ENCODE measurements around the gene PRDM16.

DNA sequence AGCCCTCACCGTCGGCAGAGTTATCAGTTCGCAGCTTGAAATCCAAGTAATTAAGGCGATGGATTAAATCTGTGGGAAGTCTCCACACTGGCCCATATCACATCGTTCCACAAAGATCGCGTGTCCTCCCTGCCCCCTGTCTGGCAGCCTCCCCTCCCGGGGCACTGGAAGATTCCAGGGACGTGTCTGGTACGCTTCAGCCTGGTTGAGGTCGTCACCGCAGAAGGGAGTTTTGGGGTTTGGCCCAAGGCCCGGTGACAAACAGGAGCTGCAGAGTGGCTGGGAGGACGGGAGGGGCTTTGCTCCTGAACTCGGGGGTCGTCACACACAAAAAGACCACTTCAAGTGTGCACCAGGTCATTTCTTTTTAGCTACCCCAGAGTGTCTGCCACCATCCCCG is 51.1 kb downstream of the PRDM16 start:
- TF ChIP-seq, protein P1, sequence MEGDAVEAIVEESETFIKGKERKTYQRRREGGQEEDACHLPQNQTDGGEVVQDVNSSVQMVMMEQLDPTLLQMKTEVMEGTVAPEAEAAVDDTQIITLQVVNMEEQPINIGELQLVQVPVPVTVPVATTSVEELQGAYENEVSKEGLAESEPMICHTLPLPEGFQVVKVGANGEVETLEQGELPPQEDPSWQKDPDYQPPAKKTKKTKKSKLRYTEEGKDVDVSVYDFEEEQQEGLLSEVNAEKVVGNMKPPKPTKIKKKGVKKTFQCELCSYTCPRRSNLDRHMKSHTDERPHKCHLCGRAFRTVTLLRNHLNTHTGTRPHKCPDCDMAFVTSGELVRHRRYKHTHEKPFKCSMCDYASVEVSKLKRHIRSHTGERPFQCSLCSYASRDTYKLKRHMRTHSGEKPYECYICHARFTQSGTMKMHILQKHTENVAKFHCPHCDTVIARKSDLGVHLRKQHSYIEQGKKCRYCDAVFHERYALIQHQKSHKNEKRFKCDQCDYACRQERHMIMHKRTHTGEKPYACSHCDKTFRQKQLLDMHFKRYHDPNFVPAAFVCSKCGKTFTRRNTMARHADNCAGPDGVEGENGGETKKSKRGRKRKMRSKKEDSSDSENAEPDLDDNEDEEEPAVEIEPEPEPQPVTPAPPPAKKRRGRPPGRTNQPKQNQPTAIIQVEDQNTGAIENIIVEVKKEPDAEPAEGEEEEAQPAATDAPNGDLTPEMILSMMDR (IDR thresholded peaks at IDR 0.05; ENCODE audit: low read length): no peak
- no peak for TF ChIP-seq EZH2 (optimal IDR thresholded peaks at IDR 0.05; ENCODE audit: low read depth, low read length)
